A549 (cell line): ENCODE results near the gene UPK3A.

Experiments used
- CBX2 ChIP-seq: fragments of 200-600 bp; sonication (generic); IDR thresholded peaks from 2 replicates; pipeline ENCODE4 v1.6.1; 2016; ENCODE audit warnings: low read depth, mild to moderate bottlenecking, borderline replicate concordance
- CEBPB ChIP-seq, 2 experiments: fragments of >200 bp in 1 of 2; sonication (Bioruptor Twin) in 1 of 2; formaldehyde crosslinking in 1 of 2; IDR thresholded peaks; 2 replicates each; pipeline ENCODE4 v1.6.1; 2012 to 2016
- CHD2 ChIP-seq: fragments of 150-350 bp; IDR thresholded peaks from 2 replicates; pipeline ENCODE4 v1.6.1; 2014; ENCODE audit warnings: low read length; ENCODE audit not compliant: partially characterized antibody
- POLR2A ChIP-seq: IDR thresholded peaks from 2 replicates; pipeline ENCODE4 v1.6.1; 2012; ENCODE audit warnings: mild to moderate bottlenecking, low read length
- POLR2AphosphoS2 ChIP-seq: conservative IDR thresholded peaks from 2 replicates; pipeline ENCODE4 v1.6.1; 2012; ENCODE audit warnings: low read length, improper control_type of control experiment, inconsistent platforms
- ZFP36 ChIP-seq: fragments of 450-650 bp; IDR thresholded peaks from 2 replicates; pipeline ENCODE4 v1.6.1; 2014; ENCODE audit warnings: borderline replicate concordance; ENCODE audit not compliant: partially characterized antibody
- TF ChIP-seq, protein P1 (sequence below): fragments of >200 bp; sonication (Bioruptor Twin); formaldehyde crosslinking; IDR thresholded peaks from 3 replicates; pipeline ENCODE4 v1.5.1; 2016
- TF ChIP-seq, protein P2 (sequence below): fragments of 150-350 bp; IDR thresholded peaks from 2 replicates; pipeline ENCODE4 v1.6.1; 2014; ENCODE audit warnings: low read depth, mild to moderate bottlenecking, low read length
- TF ChIP-seq, protein P3 (sequence below): fragments of 200-600 bp; sonication (generic); IDR thresholded peaks from 2 replicates; pipeline ENCODE4 v1.6.1; 2016; ENCODE audit warnings: antibody characterized with exemption, mild to moderate bottlenecking, moderate library complexity

- TF ChIP-seq, protein P1, sequence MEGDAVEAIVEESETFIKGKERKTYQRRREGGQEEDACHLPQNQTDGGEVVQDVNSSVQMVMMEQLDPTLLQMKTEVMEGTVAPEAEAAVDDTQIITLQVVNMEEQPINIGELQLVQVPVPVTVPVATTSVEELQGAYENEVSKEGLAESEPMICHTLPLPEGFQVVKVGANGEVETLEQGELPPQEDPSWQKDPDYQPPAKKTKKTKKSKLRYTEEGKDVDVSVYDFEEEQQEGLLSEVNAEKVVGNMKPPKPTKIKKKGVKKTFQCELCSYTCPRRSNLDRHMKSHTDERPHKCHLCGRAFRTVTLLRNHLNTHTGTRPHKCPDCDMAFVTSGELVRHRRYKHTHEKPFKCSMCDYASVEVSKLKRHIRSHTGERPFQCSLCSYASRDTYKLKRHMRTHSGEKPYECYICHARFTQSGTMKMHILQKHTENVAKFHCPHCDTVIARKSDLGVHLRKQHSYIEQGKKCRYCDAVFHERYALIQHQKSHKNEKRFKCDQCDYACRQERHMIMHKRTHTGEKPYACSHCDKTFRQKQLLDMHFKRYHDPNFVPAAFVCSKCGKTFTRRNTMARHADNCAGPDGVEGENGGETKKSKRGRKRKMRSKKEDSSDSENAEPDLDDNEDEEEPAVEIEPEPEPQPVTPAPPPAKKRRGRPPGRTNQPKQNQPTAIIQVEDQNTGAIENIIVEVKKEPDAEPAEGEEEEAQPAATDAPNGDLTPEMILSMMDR, result no peak
- TF ChIP-seq, protein P2, sequence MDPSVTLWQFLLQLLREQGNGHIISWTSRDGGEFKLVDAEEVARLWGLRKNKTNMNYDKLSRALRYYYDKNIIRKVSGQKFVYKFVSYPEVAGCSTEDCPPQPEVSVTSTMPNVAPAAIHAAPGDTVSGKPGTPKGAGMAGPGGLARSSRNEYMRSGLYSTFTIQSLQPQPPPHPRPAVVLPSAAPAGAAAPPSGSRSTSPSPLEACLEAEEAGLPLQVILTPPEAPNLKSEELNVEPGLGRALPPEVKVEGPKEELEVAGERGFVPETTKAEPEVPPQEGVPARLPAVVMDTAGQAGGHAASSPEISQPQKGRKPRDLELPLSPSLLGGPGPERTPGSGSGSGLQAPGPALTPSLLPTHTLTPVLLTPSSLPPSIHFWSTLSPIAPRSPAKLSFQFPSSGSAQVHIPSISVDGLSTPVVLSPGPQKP, result no peak
- TF ChIP-seq POLR2AphosphoS2 (no peak), CEBPB (IDR thresholded peaks at IDR 0.05) (no peak), CBX2 (no peak), ZFP36 (no peak), CHD2 (no peak), POLR2A (no peak)
- TF ChIP-seq, protein P3, sequence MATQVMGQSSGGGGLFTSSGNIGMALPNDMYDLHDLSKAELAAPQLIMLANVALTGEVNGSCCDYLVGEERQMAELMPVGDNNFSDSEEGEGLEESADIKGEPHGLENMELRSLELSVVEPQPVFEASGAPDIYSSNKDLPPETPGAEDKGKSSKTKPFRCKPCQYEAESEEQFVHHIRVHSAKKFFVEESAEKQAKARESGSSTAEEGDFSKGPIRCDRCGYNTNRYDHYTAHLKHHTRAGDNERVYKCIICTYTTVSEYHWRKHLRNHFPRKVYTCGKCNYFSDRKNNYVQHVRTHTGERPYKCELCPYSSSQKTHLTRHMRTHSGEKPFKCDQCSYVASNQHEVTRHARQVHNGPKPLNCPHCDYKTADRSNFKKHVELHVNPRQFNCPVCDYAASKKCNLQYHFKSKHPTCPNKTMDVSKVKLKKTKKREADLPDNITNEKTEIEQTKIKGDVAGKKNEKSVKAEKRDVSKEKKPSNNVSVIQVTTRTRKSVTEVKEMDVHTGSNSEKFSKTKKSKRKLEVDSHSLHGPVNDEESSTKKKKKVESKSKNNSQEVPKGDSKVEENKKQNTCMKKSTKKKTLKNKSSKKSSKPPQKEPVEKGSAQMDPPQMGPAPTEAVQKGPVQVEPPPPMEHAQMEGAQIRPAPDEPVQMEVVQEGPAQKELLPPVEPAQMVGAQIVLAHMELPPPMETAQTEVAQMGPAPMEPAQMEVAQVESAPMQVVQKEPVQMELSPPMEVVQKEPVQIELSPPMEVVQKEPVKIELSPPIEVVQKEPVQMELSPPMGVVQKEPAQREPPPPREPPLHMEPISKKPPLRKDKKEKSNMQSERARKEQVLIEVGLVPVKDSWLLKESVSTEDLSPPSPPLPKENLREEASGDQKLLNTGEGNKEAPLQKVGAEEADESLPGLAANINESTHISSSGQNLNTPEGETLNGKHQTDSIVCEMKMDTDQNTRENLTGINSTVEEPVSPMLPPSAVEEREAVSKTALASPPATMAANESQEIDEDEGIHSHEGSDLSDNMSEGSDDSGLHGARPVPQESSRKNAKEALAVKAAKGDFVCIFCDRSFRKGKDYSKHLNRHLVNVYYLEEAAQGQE, result no peak
Observed at GRCh38 chr22:45261407-45262088, 23.2 kb upstream of the UPK3A start.
